Neutrophil (primary cell): ENCODE measurements around the gene OXT.
A peak's percentile ranks its signal among the peaks of the same experiment; 100 is the strongest.

Experiments used
- H3K27ac ChIP-seq: fragments of 200-600 bp; sonication (generic); 2 replicates; pipeline ENCODE4 v1.5.1; 2016; ENCODE audit warnings: mild to moderate bottlenecking, moderate library complexity
- H3K27me3 ChIP-seq: fragments of 200-600 bp; sonication (generic); 2 replicates; pipeline ENCODE4 v1.6.0; 2016; ENCODE audit warnings: mild to moderate bottlenecking
- H3K36me3 ChIP-seq: fragments of 200-600 bp; sonication (generic); 2 replicates; pipeline ENCODE4 v1.5.1; 2017
- H3K4me1 ChIP-seq, 2 experiments: fragments of 200-600 bp in 1 of 2; sonication (generic) in 1 of 2; 1 replicate in 1 of 2; 2 replicates in 1 of 2; pipeline versions ENCODE4 v1.5.1 to v1.6.1; 2013 to 2016; ENCODE audit warnings: low read depth in 1 of 2, low read length in 1 of 2, mild to moderate bottlenecking in 1 of 2, moderate library complexity in 1 of 2; ENCODE audit not compliant: control insufficient read depth in 1 of 2, insufficient read depth in 1 of 2
- H3K4me3 ChIP-seq, 2 experiments: fragments of 200-600 bp in 1 of 2; sonication (generic) in 1 of 2; 1 replicate in 1 of 2; 2 replicates in 1 of 2; pipeline ENCODE4 v1.5.1; 2013 to 2016; ENCODE audit warnings: low read depth in 1 of 2, low read length in 1 of 2, mild to moderate bottlenecking in 1 of 2, moderate library complexity in 1 of 2
- H3K9me3 ChIP-seq: fragments of 200-600 bp; sonication (generic); 2 replicates; pipeline ENCODE4 v1.5.1; 2016
- TF ChIP-seq, protein P1 (sequence below): fragments of 200-600 bp; sonication (generic); IDR thresholded peaks from 2 replicates; pipeline ENCODE4 v1.5.1; 2016; ENCODE audit warnings: antibody characterized with exemption

OXT gene

DNA sequence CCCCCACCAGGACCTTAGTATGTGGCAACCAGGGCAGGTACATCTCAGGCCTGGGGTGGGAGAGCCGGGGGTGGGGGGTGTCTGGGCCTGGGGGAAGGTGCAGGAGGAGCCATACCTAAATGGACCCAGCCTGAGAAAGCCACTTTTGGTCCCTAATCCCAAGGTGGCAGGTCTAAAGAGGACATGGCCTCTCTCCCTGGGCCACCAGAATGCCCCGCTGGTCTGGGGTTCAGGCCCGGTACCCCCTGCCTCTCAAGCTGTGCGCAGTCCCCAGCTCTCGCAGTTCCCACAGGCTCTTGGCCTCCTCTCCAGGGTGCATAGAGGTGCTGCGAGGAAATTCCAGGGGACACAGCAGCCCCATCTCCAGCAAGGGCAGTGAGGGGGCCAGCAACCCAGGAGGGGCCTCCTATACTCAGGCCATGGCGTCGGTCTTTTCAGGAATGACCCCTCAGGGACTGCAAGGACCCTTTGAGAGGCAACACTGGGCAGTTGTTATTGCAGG, 14.2 kb downstream of the OXT start:
- Histone ChIP-seq H3K27me3 (peaks cover 92% of the 10 kb centered on the region), H3K4me3 (no peak overlapping the region), H3K36me3 (no peaks in the 10 kb centered on the region), H3K4me1 (peaks cover 11 to 29% of the 10 kb centered on the region in 2 experiments), H3K9me3 (no peaks in the 10 kb centered on the region), H3K27ac (no peak overlapping the region)
- TF ChIP-seq, protein P1, sequence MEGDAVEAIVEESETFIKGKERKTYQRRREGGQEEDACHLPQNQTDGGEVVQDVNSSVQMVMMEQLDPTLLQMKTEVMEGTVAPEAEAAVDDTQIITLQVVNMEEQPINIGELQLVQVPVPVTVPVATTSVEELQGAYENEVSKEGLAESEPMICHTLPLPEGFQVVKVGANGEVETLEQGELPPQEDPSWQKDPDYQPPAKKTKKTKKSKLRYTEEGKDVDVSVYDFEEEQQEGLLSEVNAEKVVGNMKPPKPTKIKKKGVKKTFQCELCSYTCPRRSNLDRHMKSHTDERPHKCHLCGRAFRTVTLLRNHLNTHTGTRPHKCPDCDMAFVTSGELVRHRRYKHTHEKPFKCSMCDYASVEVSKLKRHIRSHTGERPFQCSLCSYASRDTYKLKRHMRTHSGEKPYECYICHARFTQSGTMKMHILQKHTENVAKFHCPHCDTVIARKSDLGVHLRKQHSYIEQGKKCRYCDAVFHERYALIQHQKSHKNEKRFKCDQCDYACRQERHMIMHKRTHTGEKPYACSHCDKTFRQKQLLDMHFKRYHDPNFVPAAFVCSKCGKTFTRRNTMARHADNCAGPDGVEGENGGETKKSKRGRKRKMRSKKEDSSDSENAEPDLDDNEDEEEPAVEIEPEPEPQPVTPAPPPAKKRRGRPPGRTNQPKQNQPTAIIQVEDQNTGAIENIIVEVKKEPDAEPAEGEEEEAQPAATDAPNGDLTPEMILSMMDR, result no peak

GRCh38 chr20:3088031-3088430, 16.6 kb downstream of the OXT start:
- TF ChIP-seq, protein P1, result no peak
- H3K36me3 ChIP-seq, result no peaks in the 10 kb centered on the region
- H3K9me3 ChIP-seq, result no peaks in the 10 kb centered on the region
- H3K27ac ChIP-seq, result no peak overlapping the region
- peaks cover 10 to 25% of the 10 kb centered on the region in 2 experiments for H3K4me1 ChIP-seq
- H3K4me3 ChIP-seq, result no peak overlapping the region
- H3K27me3 ChIP-seq, result peaks cover 92% of the 10 kb centered on the region

- H3K4me1 ChIP-seq, result peaks cover 16 to 20% of the 10 kb centered on the region in 2 experiments
- H3K27ac ChIP-seq, result no peak overlapping the region
- peaks cover 92% of the 10 kb centered on the region for H3K27me3 ChIP-seq
Observed at GRCh38 chr20:3090565-3090964, 19.1 kb downstream of the OXT start.

DNA sequence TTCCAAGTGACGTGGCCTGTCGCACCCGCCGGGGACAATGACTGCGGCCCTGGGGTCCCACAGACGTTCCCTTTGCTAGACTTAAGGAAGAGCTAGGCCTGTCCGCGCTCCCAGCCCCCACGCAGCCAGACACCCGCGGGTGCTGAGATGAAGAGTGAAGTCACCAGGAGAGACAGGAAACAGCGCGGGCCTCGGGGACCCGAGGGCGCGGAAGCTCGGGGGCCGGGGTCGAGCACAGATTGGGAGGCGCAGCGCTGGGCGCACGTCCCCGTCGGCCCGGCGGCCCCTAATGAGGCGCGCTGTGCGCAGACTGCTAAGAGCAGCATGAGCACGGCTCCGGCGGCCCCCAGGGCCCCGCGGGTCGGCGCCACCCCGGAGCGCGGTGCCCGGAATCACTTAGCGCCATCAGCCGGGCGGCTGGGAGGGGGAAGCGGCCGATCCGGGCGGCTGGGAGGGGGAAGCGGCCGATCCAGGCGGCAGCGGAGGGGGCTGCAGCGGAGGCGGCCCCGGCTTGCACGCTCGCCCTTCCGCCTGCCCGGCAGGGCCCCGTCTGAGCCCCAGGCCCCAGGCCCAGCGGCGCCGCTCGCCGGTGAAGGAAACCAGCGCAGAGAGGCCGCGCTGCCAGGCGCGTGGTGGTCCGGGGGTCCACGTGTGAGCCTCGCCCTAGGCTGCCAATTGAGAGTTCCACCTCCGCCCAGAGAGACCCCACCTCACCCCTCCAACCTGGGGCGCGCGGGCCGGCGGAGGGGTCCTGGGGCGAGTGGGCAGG, 21.4 kb downstream of the OXT start:
- Histone ChIP-seq H3K4me1 (peaks cover 16 to 20% of the 10 kb centered on the region in 2 experiments), H3K27ac (no peak overlapping the region), H3K27me3 (peaks cover 87% of the 10 kb centered on the region), H3K4me3 (peak overlapping the region; percentile 44 to 59), H3K9me3 (no peaks in the 10 kb centered on the region), H3K36me3 (no peaks in the 10 kb centered on the region)
- TF ChIP-seq, protein P1, result no peak

More at GRCh38 chr20:3090565-3090964, 19.1 kb downstream of the OXT start:
- Histone ChIP-seq H3K36me3 (no peaks in the 10 kb centered on the region), H3K4me3 (no peak overlapping the region), H3K9me3 (no peaks in the 10 kb centered on the region)
- TF ChIP-seq, protein P1, result no peak

DNA sequence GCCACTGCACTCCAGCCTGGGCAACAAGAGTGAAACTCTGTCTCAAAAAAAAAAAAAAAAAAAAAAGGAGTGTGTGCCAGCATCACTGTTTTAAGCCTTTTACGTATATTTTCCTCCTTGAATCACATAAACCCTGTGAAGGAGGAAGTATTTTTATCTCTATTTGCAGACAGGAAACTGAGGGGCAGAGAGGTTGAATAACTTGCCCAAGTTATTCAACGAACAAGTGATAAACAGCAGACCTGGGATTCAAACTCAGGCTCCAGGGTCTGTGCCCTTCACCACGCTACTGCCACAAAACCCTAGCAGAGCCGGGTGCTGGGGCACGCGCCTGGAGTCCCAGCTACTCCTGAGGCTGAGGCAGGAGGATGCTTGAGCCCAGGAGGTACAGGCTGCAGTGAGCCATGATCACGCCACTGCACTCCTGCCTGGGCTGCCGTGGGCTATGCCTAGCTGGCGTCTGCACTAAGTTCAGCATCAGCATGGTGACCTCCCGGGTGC, 22.5 kb downstream of the OXT start:
- Histone ChIP-seq H3K36me3 (no peaks in the 10 kb centered on the region), H3K4me1 (peaks cover 16 to 20% of the 10 kb centered on the region in 2 experiments), H3K27ac (no peak overlapping the region), H3K4me3 (peak overlapping the region in 1 of 2 experiments; percentile 59), H3K9me3 (no peaks in the 10 kb centered on the region), H3K27me3 (peaks cover 76% of the 10 kb centered on the region)
- TF ChIP-seq, protein P1, result no peak
